Suprapubic skin (tissue), 3 donors: ENCODE results near the gene PSG11.
"Not testable (repeated sequence)": the region's sequence is repeated elsewhere in the genome, so short reads cannot be mapped to it uniquely, and the experiment has no call there.

Source experiments
- POLR2A ChIP-seq, 2 donors: fragments of 450-650 bp; IDR thresholded peaks; one replicate each; pipeline ENCODE4 v1.6.1; 2017; ENCODE audit warnings: antibody characterized with exemption in 2 of 2, mild to moderate bottlenecking in 2 of 2, moderate library complexity in 2 of 2
- TF ChIP-seq, protein P1 (sequence below), 2 donors: fragments of 200-600 bp in 1 of 2; fragments of 450-650 bp in 1 of 2; sonication (generic) in 1 of 2; IDR thresholded peaks; one replicate each; pipeline ENCODE4 v1.5.1; 2016 to 2019; ENCODE audit warnings: antibody characterized with exemption in 2 of 2, mild to moderate bottlenecking in 1 of 2, moderate library complexity in 1 of 2

DNA sequence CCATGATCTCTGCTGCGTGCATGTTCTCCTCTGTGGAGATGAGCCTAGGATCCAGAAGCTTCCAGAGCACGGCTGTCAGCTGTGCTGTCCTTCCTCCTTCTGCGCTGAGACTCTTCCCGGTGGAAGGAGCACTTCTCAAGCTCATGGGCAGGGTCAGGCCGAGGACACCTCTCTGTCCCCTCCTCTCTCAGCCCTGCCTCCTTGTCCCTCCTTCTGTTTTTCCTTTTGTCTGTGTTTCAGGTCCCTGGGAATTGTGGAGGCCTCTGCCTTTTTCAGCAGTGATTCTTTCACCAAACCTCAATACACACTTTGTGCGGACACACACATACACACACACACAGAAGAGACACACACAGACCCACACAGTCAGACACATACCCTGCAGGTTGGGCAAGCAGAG is at the start of gene PSG11:
- TF ChIP-seq, protein P1, sequence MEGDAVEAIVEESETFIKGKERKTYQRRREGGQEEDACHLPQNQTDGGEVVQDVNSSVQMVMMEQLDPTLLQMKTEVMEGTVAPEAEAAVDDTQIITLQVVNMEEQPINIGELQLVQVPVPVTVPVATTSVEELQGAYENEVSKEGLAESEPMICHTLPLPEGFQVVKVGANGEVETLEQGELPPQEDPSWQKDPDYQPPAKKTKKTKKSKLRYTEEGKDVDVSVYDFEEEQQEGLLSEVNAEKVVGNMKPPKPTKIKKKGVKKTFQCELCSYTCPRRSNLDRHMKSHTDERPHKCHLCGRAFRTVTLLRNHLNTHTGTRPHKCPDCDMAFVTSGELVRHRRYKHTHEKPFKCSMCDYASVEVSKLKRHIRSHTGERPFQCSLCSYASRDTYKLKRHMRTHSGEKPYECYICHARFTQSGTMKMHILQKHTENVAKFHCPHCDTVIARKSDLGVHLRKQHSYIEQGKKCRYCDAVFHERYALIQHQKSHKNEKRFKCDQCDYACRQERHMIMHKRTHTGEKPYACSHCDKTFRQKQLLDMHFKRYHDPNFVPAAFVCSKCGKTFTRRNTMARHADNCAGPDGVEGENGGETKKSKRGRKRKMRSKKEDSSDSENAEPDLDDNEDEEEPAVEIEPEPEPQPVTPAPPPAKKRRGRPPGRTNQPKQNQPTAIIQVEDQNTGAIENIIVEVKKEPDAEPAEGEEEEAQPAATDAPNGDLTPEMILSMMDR (IDR thresholded peaks at IDR 0.05) = not testable (repeated sequence)
- TF ChIP-seq POLR2A (IDR thresholded peaks at IDR 0.05) = not testable (repeated sequence)
